ENCODE results near the gene KLHDC10.
"Not testable (repeated sequence)": the region's sequence is repeated elsewhere in the genome, so short reads cannot be mapped to it uniquely, and the experiment has no call there.

Gene KLHDC10

DNA sequence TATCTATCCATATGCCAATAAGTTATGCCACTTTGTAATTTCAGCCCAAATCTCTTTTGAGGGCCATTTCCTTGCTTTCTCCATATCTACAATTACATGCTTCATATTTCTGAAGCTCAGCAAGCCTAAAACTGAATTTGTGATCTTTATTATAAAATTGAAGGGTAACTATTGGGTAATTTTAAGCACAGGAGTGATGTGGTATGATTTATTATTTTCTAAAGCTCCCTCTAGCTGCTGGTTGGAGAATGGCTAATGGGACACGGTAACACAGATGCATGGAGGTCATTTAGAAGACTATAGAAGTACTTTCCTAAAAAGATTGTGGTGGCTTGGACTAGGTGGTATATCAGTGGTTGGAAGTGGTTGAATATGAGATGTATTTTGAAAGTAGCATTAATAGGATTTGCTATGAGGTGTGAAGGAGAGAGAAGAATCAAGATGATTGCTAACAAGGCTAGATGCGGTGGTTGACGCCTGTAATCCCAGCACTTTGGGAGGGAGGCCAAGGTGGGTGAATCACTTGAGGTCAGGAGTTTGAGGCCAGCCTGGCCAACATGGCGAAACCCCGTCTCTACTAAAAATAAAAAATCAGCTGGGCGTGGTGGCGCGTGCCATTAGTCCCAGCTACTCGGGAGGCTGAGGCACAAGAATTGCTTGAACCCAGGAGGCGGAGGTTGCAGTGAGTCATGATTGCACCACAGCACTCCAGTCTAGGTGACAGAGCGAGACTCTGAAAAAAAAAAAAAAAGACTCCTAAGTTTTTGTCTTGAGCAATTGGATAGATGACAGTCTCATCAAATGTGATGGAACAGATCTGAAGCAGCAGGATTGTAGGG, 13.9 kb downstream of the KLHDC10 start:
- no peak overlapping the region for H3K4me3 ChIP-seq (replicated peaks; ENCODE audit: low read depth, low read length)
- no peak for DNase-seq (ENCODE audit: extremely low read depth, low read depth)
- TF ChIP-seq, protein P1, sequence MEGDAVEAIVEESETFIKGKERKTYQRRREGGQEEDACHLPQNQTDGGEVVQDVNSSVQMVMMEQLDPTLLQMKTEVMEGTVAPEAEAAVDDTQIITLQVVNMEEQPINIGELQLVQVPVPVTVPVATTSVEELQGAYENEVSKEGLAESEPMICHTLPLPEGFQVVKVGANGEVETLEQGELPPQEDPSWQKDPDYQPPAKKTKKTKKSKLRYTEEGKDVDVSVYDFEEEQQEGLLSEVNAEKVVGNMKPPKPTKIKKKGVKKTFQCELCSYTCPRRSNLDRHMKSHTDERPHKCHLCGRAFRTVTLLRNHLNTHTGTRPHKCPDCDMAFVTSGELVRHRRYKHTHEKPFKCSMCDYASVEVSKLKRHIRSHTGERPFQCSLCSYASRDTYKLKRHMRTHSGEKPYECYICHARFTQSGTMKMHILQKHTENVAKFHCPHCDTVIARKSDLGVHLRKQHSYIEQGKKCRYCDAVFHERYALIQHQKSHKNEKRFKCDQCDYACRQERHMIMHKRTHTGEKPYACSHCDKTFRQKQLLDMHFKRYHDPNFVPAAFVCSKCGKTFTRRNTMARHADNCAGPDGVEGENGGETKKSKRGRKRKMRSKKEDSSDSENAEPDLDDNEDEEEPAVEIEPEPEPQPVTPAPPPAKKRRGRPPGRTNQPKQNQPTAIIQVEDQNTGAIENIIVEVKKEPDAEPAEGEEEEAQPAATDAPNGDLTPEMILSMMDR (IDR thresholded peaks at IDR 0.05; ENCODE audit: low read depth, low read length, missing control alignments): peak; percentile 44

DNA sequence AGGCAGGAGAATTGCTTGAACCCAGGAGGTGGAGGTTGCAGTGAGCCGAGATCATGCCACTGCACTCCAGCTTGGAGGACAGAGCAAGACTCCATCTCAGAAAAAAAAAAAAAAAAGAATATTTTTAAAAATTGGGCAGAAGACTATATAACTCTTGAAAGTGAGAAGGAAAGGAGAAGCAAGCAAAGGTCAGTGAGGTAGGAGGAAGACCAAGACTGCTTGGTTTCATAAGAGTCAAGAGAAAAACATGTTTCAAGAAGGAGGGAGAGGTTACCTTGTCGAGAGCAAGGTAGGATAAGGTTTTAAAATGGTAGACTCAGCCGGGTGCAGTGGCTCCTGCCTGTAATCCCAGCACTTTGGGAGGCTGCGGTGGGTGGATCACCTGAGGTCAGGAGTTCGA, 14.9 kb downstream of the KLHDC10 start:
- DNase-seq (ENCODE audit: extremely low read depth, low read depth); H3K4me3 ChIP-seq (replicated peaks; ENCODE audit: low read depth, low read length): not testable (repeated sequence)

DNA sequence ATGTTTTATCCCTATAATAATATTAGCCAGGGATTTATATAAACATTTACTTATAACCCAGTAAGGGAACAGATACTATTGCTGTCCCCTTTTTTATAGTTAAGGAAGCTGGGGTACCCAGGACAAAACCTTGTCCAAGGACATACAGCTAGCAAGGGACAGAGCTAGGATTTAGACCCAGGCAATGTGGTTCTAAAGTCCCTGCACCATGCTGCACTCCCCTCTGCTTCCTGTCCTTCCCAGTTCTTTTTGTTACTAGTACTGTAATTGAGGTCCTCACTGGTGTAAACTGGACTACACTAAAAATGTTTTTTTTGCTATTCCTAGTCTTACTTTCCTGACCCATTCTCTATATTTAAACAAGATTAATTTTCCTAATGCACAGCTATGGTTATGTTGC, 16.6 kb downstream of the KLHDC10 start:
- DNase-seq (ENCODE audit: extremely low read depth, low read depth): no peak
- TF ChIP-seq, protein P1 (IDR thresholded peaks at IDR 0.05; ENCODE audit: low read depth, low read length, missing control alignments): no peak
- H3K4me3 ChIP-seq (replicated peaks; ENCODE audit: low read depth, low read length): no peak overlapping the region

DNA sequence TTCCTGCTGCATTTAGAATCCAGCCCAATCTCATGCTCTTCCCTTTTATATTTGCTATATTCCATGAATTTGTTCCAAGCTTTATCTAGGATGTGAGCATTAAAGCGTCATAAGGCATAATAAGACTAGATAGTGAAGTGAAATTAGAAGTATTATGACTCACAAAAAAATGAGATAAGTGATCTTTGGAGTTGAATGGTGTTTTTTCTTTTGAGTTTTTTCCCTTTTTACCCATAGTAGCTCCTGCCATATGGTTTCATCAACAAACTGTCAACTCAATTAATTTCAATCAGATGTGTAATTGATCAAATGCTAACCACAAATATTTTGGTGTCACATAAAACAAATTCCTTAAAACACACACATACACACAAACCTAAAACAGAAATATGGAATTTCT, 17.0 kb downstream of the KLHDC10 start:
- TF ChIP-seq, protein P1 (IDR thresholded peaks at IDR 0.05; ENCODE audit: low read depth, low read length, missing control alignments): no peak
- no peak for DNase-seq (ENCODE audit: extremely low read depth, low read depth)
- no peak overlapping the region for H3K4me3 ChIP-seq (replicated peaks; ENCODE audit: low read depth, low read length)

DNA sequence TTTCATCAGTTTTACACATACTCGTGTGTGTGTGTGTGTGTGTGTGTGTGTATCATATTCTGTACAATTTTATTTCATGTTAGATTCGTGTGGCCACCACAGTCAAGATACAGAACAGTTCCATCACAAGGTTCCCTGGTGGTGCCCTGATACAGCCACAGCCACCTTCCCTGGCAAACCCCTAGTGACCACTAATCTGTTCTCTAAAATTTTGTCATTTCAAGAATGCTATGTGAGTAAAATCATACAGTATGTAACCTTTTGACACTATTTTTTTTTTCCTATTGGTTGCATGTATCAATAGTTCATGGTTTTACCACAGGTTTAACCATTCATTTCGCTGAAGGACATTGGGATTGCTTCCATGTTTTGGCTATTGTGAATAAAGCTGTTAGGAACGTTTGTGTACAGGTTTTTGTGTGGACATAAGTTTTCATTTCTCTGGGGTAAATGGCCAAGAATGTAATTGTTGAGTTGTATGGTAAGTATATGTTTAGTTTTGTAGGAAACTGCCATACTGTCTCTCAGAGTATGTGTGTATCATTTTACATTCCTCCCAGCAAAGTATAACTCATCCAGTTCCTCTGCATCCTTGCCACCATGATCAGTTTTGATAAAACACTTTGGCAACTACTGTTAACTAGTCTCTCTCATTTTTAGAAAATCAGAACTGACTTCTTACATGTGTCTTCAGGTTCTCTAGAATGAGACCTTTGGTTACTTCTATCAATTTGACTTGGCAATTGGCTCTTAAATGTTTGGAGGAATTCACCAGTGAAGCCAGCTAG, 20.6 kb downstream of the KLHDC10 start:
- no peak overlapping the region for H3K4me3 ChIP-seq (replicated peaks; ENCODE audit: low read depth, low read length)
- no peak for DNase-seq (ENCODE audit: extremely low read depth, low read depth)
- TF ChIP-seq, protein P1 (IDR thresholded peaks at IDR 0.05; ENCODE audit: low read depth, low read length, missing control alignments): no peak

DNA sequence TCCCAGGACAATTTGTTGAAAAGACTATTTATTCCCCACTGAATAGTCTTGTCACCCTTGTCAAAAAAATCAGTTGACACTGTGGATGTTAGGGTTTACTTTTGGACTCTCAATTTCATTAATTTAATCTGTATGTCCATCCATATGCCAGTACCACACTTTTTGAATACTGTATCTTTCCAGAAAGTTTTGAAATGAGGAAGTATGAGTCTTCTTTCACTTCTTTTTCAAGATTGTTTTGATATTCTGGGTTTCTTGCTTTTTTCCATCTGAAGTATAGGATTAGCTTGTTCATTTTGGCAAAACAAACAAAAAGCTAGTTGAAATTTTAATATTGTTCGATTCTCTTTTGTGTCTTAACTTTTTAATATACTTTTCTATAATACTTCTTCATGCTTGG, 21.7 kb downstream of the KLHDC10 start:
- TF ChIP-seq, protein P1 (IDR thresholded peaks at IDR 0.05; ENCODE audit: low read depth, low read length, missing control alignments): no peak
- no peak overlapping the region for H3K4me3 ChIP-seq (replicated peaks; ENCODE audit: low read depth, low read length)

DNA sequence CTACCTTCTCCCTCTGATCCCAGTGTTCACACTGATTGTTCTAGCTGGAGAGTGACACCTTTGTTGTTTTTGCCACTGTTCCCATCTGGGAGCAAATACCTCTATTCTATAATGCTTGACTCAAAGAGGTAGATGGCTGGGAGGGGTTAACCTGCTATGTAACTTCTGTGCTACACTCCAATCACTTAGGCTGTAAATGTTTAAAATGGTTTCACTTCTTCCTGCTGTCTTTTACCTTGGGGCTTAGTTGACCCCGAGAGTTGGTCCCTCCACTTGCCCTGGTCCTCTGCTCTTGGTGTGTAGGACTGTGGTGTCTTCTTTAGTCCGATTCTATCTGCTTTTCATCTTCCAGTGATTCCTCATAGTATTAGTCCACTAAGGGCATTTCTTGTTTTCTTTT, 22.3 kb downstream of the KLHDC10 start:
- no peak overlapping the region for H3K4me3 ChIP-seq (replicated peaks; ENCODE audit: low read depth, low read length)
- TF ChIP-seq, protein P1 (IDR thresholded peaks at IDR 0.05; ENCODE audit: low read depth, low read length, missing control alignments): no peak
- no peak for DNase-seq (ENCODE audit: extremely low read depth, low read depth)

More for the DNA sequence above, 21.7 kb downstream of the KLHDC10 start:
- DNase-seq (ENCODE audit: extremely low read depth, low read depth): no peak

Measured in HFF-Myc (cell line).